HCT116 (cell line): ENCODE data around the gene PCDHGA4. TPM values are rescaled to one million over a fixed set of nuclear protein-coding genes. Genes with fewer than 3 reads are reported as not detected.

ENCODE experiments used
- ATAC-seq: fragments of 200-7000 bp; cut with Tn5 transposase; 2 replicates; pipeline ENCODE4 v1.9.1; 2020; ENCODE audit warnings: mild to moderate bottlenecking, moderate library complexity
- BruUV-seq: library from RNA; stranded (reverse); fragments of 400-500 nt; replicated peaks from 2 replicates; lab custom pipeline; 2021; lab: Mats Ljungman, UMichigan
- CTCF ChIA-PET: fragments of 300-600 bp; sonication (Branson Sonifier 250); formaldehyde crosslinking; loops from one replicate; lab custom pipeline; 2021; ENCODE audit warnings: antibody characterized with exemption; lab: Charles Lee
- POLR2A ChIA-PET: fragments of 300-600, 350-600 bp; sonication (Branson Sonifier 250); formaldehyde crosslinking; loops from one replicate; lab custom pipeline; 2021; ENCODE audit warnings: antibody characterized with exemption; lab: Charles Lee
- RAD21 ChIA-PET, 2 experiments: fragments of 300-600 bp; sonication (Branson Sonifier 250); formaldehyde crosslinking; loops; one replicate each; lab custom pipeline; 2023; ENCODE audit warnings: low total read pairs in 2 of 2; ENCODE audit not compliant: uncharacterized antibody in 2 of 2, unreplicated experiment in 2 of 2, low non-redundant PET in 1 of 2; lab: Charles Lee
- DNase-seq: peaks from one replicate; pipeline ENCODE4 v3.0.0-alpha.2; 2010; ENCODE audit warnings: low read depth, low spot score
- H2AFZ ChIP-seq: fragments of 200-600 bp; shearing (Covaris generic), sonication (generic); 2 replicates; pipeline ENCODE4 v1.6.1; 2017; ENCODE audit warnings: low read depth, mixed run types, mixed read lengths, antibody characterized with exemption, low read length; ENCODE audit not compliant: poor library complexity, severe bottlenecking
- H3K27ac ChIP-seq: 2 replicates; pipeline ENCODE4 v1.5.1; 2012; ENCODE audit warnings: low read depth, low read length
- H3K27me3 ChIP-seq: fragments of 200-600 bp; sonication (generic); 2 replicates; pipeline ENCODE4 v1.6.1; 2016; ENCODE audit warnings: mixed run types, low read length, mixed read lengths; ENCODE audit not compliant: insufficient read depth
- H3K36me3 ChIP-seq, 2 experiments: fragments of 200-500 bp in 1 of 2; fragments of 200-600 bp in 1 of 2; sonication (Bioruptor generic) in 1 of 2; sonication (generic) in 1 of 2; 2 replicates each; pipeline versions ENCODE4 v1.5.1 to v1.6.1; 2014 to 2016; ENCODE audit warnings: low read length in 2 of 2, inconsistent platforms in 1 of 2, mixed read lengths in 1 of 2, mixed run types in 1 of 2; ENCODE audit not compliant: insufficient read depth in 2 of 2, control insufficient read depth in 1 of 2
- H3K4me1 ChIP-seq, 2 experiments: fragments of 200-600 bp in 1 of 2; sonication (generic) in 1 of 2; 2 replicates each; pipeline versions ENCODE4 v1.5.1 to v1.6.1; 2012 to 2017; ENCODE audit warnings: low read length in 2 of 2, inconsistent platforms in 1 of 2, mild to moderate bottlenecking in 1 of 2, mixed read lengths in 1 of 2, mixed run types in 1 of 2, moderate library complexity in 1 of 2; ENCODE audit not compliant: insufficient read depth in 2 of 2, control insufficient read depth in 1 of 2
- H3K4me2 ChIP-seq: fragments of 200-600 bp; sonication (generic); 2 replicates; pipeline ENCODE4 v1.6.1; 2017; ENCODE audit warnings: mixed run types, low read length, mixed read lengths
- H3K4me3 ChIP-seq, 2 experiments: fragments of 200-600 bp in 1 of 2; sonication (generic) in 1 of 2; replicated peaks in 1 of 2; 2 replicates each; pipeline ENCODE4 v1.5.1; 2011 to 2016; ENCODE audit warnings: low read length in 2 of 2, control low read depth in 1 of 2, low read depth in 1 of 2, mild to moderate bottlenecking in 1 of 2, mixed read lengths in 1 of 2, mixed run types in 1 of 2
- H3K79me2 ChIP-seq: fragments of 200-600 bp; sonication (generic); 2 replicates; pipeline ENCODE4 v1.6.1; 2017; ENCODE audit warnings: mild to moderate bottlenecking, mixed run types, low read length, moderate library complexity, mixed read lengths; ENCODE audit not compliant: insufficient read depth
- H3K9ac ChIP-seq: fragments of 200-600 bp; sonication (generic); 2 replicates; pipeline ENCODE4 v1.6.1; 2016; ENCODE audit warnings: low read length, mixed read lengths
- H3K9me2 ChIP-seq: fragments of 200-600 bp; sonication (generic), shearing (Covaris generic); 2 replicates; pipeline ENCODE4 v1.6.1; 2017; ENCODE audit warnings: mixed run types, mild to moderate bottlenecking, moderate library complexity; ENCODE audit not compliant: insufficient read depth
- H3K9me3 ChIP-seq, 2 experiments: fragments of 200-500 bp in 1 of 2; fragments of 200-600 bp in 1 of 2; sonication (Bioruptor generic) in 1 of 2; sonication (generic) in 1 of 2; 2 replicates each; pipeline ENCODE4 v1.6.1; 2014 to 2017; ENCODE audit warnings: low read length in 2 of 2, mixed read lengths in 2 of 2, inconsistent platforms in 1 of 2, low read depth in 1 of 2, mild to moderate bottlenecking in 1 of 2, mixed run types in 1 of 2, moderate library complexity in 1 of 2; ENCODE audit not compliant: control insufficient read depth in 1 of 2, insufficient read depth in 1 of 2
- H4K20me1 ChIP-seq: fragments of 200-600 bp; sonication (generic), shearing (Covaris generic); 2 replicates; pipeline ENCODE4 v1.6.1; 2017; ENCODE audit warnings: mixed run types, mild to moderate bottlenecking, moderate library complexity; ENCODE audit not compliant: insufficient read depth
- EGR1 ChIP-seq: IDR thresholded peaks from 2 replicates; pipeline ENCODE4 v1.6.1; 2012; ENCODE audit warnings: low read depth
- POLR2A ChIP-seq: IDR thresholded peaks from 2 replicates; pipeline ENCODE4 v1.7.0; 2011; ENCODE audit warnings: borderline replicate concordance; ENCODE audit not compliant: insufficient read depth, insufficient read length; ENCODE audit errors: extremely low read depth
- POLR2AphosphoS5 ChIP-seq: IDR thresholded peaks from 2 replicates; pipeline ENCODE4 v1.6.1; 2011; ENCODE audit warnings: mild to moderate bottlenecking, low read depth, low read length, moderate library complexity
- RAD21 ChIP-seq: IDR thresholded peaks from 2 replicates; pipeline ENCODE4 v1.6.1; 2012; ENCODE audit warnings: low read depth, mild to moderate bottlenecking
- SIN3A ChIP-seq: IDR thresholded peaks from 2 replicates; pipeline ENCODE4 v1.6.1; 2012; ENCODE audit warnings: low read depth
- SP1 ChIP-seq: IDR thresholded peaks from 2 replicates; pipeline ENCODE4 v1.6.1; 2012; ENCODE audit warnings: low read depth
- TCF7L2 ChIP-seq: IDR thresholded peaks from 2 replicates; pipeline ENCODE4 v1.7.0; 2011; ENCODE audit warnings: borderline replicate concordance, inconsistent platforms; ENCODE audit not compliant: insufficient read depth, insufficient read length; ENCODE audit errors: extremely low read depth
- YY1 ChIP-seq: IDR thresholded peaks from 2 replicates; pipeline ENCODE4 v1.6.1; 2011; ENCODE audit warnings: low read length, low read depth, moderate library complexity, mild to moderate bottlenecking; ENCODE audit not compliant: insufficient replicate concordance; ENCODE audit errors: extremely low read depth
- ZFX ChIP-seq: fragments of 450-650 bp; IDR thresholded peaks from 2 replicates; pipeline ENCODE4 v1.6.1; 2017
- ZNF274 ChIP-seq: fragments of 200-500 bp; sonication (Bioruptor generic); IDR thresholded peaks from 2 replicates; pipeline ENCODE4 v1.6.1; 2014; ENCODE audit warnings: mild to moderate bottlenecking, low read depth, low read length, inconsistent platforms
- intact Hi-C: fragments of 100-400 bp; cut with micrococcal nuclease; formaldehyde crosslinking; loops from 2 replicates; pipeline ENCODE4 v1.10.0; 2022
- total RNA-seq: library from RNA; stranded (reverse); gene quantifications from one replicate; pipeline ENCODE4 v1.2.1, GENCODE V29; 2021; ENCODE audit not compliant: unreplicated experiment
- TF ChIP-seq, protein P1 (sequence below): IDR thresholded peaks from 2 replicates; pipeline ENCODE4 v1.6.1; 2011; ENCODE audit warnings: mild to moderate bottlenecking, low read length, moderate library complexity; ENCODE audit not compliant: insufficient replicate concordance; ENCODE audit errors: extremely low read depth
- TF ChIP-seq, protein P2 (sequence below): IDR thresholded peaks from 2 replicates; pipeline ENCODE4 v1.6.1; 2012

PCDHGA4 gene
- total RNA-seq, 1 experiment from 2014 or later = not detected

GRCh38 chr5:141369994-141370848 is 15.4 kb downstream of the PCDHGA4 start, which contains the start of gene PCDHGB3:
TSS of gene PCDHGB3 (plus strand) at chr5:141370242. CDS start at chr5:141370395, 153 bp downstream.
- DNase-seq (no peak), ATAC-seq (no peak)
- H3K36me3 ChIP-seq = no peaks in the 10 kb centered on the region
- H3K79me2 ChIP-seq = no peaks in the 10 kb centered on the region
- no peaks in the 10 kb centered on the region for H3K27me3 ChIP-seq
- H3K4me1 ChIP-seq = no peaks in the 10 kb centered on the region
- no peaks in the 10 kb centered on the region for H4K20me1 ChIP-seq
- TF ChIP-seq YY1 = no peak
- TF ChIP-seq RAD21 = 0 out of 2 replicates have a peak, but pooled peaks have one; percentile 10
- no peak within 1 kb of the TSS for H3K4me3 ChIP-seq
- H3K27ac ChIP-seq = no peak within 1 kb of the TSS
- H3K4me2 ChIP-seq = no peak within 1 kb of the TSS
- BruUV-seq = no TSS peak
- CTCF ChIA-PET = interaction anchor here (1.1 to 1.4 kb wide), 2 partner anchors 188 to 194 kb away, joined by 3 to 6 read pairs; no protein-coding TSS in a partner anchor
- H2AFZ ChIP-seq = no peak within 1 kb of the TSS
- RAD21 ChIA-PET = interaction anchor here in 1 of 2 experiments (0.6 kb wide), 1 partner anchor 266 kb away, joined by 3 read pairs; no protein-coding TSS in a partner anchor
- POLR2A ChIA-PET = no interaction called here
- H3K9me2 ChIP-seq = no peaks in the 10 kb centered on the region
- H3K9me3 ChIP-seq = peaks cover 0 to 12% of the 10 kb centered on the region in 2 experiments; a peak in 2 of 4 replicates
- intact Hi-C loops = no loop called here
- no peak within 1 kb of the TSS for H3K9ac ChIP-seq

GRCh38 chr5:141371572-141372475 is 17.0 kb downstream of the PCDHGA4 start:
- Histone ChIP-seq H3K4me1 (no peaks in the 10 kb centered on the region), H3K27ac (no peak overlapping the region), H3K9me2 (no peaks in the 10 kb centered on the region), H4K20me1 (no peaks in the 10 kb centered on the region), H3K27me3 (no peaks in the 10 kb centered on the region), H3K4me3 (no peak overlapping the region), H3K9me3 (peaks cover 0 to 12% of the 10 kb centered on the region in 2 experiments; a peak in 2 of 4 replicates), H3K4me2 (no peak overlapping the region), H3K79me2 (no peaks in the 10 kb centered on the region), H3K36me3 (no peaks in the 10 kb centered on the region), H2AFZ (no peak overlapping the region), H3K9ac (no peak overlapping the region)
- RAD21 ChIA-PET = no interaction called here
- intact Hi-C loops = no loop called here
- CTCF ChIA-PET = no interaction called here
- no peak for TF ChIP-seq ZFX
- TF ChIP-seq, protein P1, sequence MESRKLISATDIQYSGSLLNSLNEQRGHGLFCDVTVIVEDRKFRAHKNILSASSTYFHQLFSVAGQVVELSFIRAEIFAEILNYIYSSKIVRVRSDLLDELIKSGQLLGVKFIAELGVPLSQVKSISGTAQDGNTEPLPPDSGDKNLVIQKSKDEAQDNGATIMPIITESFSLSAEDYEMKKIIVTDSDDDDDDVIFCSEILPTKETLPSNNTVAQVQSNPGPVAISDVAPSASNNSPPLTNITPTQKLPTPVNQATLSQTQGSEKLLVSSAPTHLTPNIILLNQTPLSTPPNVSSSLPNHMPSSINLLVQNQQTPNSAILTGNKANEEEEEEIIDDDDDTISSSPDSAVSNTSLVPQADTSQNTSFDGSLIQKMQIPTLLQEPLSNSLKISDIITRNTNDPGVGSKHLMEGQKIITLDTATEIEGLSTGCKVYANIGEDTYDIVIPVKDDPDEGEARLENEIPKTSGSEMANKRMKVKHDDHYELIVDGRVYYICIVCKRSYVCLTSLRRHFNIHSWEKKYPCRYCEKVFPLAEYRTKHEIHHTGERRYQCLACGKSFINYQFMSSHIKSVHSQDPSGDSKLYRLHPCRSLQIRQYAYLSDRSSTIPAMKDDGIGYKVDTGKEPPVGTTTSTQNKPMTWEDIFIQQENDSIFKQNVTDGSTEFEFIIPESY = no peak
- TF ChIP-seq SIN3A = no peak
- no peak for TF ChIP-seq POLR2AphosphoS5
- TF ChIP-seq SP1 = no peak
- TF ChIP-seq, protein P2, sequence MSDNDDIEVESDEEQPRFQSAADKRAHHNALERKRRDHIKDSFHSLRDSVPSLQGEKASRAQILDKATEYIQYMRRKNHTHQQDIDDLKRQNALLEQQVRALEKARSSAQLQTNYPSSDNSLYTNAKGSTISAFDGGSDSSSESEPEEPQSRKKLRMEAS = no peak
- TF ChIP-seq ZNF274 = no peak
- TF ChIP-seq EGR1 = no peak
- TF ChIP-seq TCF7L2 = no peak
- TF ChIP-seq POLR2A = no peak
- no peak for ATAC-seq
- POLR2A ChIA-PET = no interaction called here
- no peak for DNase-seq
- no TSS peak for BruUV-seq
